Stimulated activated CD8-positive, alpha-beta memory T cell treated with anti-CD3 and anti-CD28 coated beads, Interleukin-12 subunit alpha, Interleukin-12 subunit beta, amount 100 ng/mL, for 1 hour (primary cell): ENCODE measurements around the gene TEX48.

Experiments
- DNase-seq: peaks from one replicate; pipeline ENCODE4 v3.0.0-alpha.2; 2020; ENCODE audit warnings: low read depth

TEX48 gene, protein sequence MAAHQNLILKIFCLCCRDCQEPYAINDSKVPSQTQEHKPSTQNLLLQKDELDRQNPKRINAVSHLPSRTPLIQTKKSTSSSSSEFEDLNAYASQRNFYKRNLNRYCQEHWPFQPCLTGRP

GRCh38 chr9:114681594-114682332 is at the start of gene TEX48:
TEX48 (minus strand) TSS chr9:114682192; CDS start chr9:114671723, 10,469 bp downstream.
- DNase-seq, result peak; percentile 68

- no peak for DNase-seq
Observed at GRCh38 chr9:114731701-114732100, 49.7 kb upstream of the TEX48 start.

GRCh38 chr9:114729706-114730105 is 47.7 kb upstream of the TEX48 start:
- no peak for DNase-seq

DNA sequence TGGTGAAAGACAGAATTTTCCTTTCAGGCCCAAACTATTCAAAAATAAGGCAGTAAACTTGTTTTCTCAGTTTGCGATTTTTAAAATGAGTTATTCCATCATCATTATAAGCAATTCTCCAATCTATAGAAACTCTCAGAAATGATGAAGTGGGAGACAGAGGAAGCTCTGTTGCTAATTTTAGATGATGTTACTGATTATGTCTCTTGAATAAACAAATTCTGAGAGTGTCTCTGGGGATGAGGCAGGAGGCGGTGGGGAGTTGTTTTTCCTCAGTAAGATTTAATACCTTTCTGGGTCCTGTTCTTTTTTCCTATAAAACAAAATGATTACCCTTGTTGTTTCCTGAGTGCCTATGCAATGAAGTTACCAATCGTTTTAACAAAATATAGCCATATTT is 43.9 kb upstream of the TEX48 start:
- DNase-seq, result no peak

GRCh38 chr9:114724744-114725143 is 42.8 kb upstream of the TEX48 start:
- DNase-seq, result no peak

DNA sequence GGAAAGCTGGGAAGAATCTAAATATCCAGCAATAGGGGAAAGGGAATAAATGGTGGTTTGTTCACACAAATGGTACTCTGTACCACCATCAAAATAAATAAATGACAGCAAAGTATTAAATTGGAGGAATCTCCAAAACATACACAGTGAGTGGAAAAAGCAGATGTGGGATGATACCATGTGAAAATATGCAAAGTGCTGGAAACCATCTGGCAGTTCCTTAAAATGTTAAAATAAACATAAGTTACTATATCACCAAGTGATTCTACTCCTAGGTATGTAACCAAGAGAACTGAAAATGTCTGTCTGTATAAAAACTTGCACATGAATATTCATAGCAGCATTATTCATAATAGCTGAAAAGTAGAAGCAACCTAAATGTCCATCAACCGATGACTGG is 41.9 kb upstream of the TEX48 start:
- no peak for DNase-seq

GRCh38 chr9:114722937-114723620 is 41.1 kb upstream of the TEX48 start:
- DNase-seq, result no peak

- no peak for DNase-seq
Observed at GRCh38 chr9:114722081-114722621, 40.2 kb upstream of the TEX48 start.

GRCh38 chr9:114721491-114722079 is 39.6 kb upstream of the TEX48 start:
- no peak for DNase-seq

DNA sequence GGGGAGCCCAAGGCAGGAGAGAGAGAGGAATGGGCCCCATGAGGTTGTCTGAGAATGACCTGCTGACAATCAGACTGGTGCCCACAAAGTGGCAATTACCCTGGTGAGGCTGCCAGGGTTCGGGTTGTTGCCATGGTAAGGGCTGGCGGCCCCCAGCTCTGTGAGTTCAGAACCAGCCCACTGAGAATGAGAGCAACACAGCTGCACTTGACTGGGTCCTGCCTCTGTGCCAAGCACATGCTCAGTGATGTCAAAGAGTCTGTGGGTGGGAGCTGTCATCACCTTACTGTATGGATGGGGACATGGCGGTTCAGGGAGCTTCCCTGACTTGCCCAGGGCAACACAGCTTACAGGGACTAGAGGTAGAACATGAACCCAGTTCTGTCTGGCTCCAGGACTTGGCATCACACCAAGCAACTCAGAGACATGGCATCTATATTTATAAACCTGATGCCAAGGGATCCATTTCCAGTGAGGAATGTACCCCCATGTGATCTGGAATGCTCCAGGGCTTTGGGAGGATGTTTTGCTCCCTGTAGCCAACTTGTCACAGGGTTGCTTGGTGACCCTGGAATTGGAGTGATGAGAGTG is 38.2 kb upstream of the TEX48 start:
- DNase-seq, result no peak

DNA sequence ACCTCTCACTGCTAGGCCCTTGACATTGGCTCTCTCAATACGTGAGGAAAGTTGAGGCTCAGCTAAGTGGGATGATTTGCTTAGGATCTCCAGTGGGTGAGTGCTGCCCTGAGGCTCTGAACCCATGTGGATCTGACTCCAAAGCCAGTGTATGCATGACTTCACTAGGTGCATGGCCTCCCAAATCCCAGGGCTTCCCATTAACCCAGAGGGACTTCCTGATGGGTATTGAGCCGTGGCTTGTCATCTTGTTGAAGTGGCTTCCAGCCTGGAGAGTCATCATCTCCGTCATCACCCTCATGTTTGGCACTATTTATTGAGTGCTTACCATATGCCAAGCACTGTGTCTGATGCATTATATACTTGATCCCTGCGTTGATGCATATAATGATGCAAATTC is 37.3 kb upstream of the TEX48 start:
- no peak for DNase-seq

- DNase-seq, result peak; percentile 49
Observed at GRCh38 chr9:114718801-114719221, 36.8 kb upstream of the TEX48 start.

GRCh38 chr9:114717908-114718486 is 36.0 kb upstream of the TEX48 start:
- no peak for DNase-seq

DNA sequence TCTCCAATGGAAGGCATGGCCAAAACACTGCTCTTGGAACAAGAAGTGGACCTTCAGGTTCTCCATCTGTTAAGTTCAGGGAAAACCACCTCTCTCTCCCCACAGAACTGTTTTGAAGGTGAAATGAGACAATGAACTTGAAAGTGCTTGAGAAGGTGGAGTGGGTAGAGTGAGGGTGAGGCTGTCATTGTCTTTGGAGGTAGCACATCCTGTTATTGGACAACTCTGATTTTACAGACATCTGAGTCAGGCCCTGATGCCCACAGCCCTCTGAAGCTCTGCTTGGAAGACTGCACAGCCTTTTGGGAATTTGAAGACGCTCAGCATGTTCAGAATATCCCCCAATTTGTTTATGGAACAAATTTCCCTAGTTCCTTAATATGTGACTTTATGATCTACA is 27.6 kb upstream of the TEX48 start:
- DNase-seq, result no peak

- DNase-seq, result no peak
Observed at GRCh38 chr9:114706711-114707110, 24.7 kb upstream of the TEX48 start.

- DNase-seq, result no peak
Observed at GRCh38 chr9:114701988-114702387, 20.0 kb upstream of the TEX48 start.

- DNase-seq, result no peak
Observed at GRCh38 chr9:114697951-114698351, 16.0 kb upstream of the TEX48 start.

DNA sequence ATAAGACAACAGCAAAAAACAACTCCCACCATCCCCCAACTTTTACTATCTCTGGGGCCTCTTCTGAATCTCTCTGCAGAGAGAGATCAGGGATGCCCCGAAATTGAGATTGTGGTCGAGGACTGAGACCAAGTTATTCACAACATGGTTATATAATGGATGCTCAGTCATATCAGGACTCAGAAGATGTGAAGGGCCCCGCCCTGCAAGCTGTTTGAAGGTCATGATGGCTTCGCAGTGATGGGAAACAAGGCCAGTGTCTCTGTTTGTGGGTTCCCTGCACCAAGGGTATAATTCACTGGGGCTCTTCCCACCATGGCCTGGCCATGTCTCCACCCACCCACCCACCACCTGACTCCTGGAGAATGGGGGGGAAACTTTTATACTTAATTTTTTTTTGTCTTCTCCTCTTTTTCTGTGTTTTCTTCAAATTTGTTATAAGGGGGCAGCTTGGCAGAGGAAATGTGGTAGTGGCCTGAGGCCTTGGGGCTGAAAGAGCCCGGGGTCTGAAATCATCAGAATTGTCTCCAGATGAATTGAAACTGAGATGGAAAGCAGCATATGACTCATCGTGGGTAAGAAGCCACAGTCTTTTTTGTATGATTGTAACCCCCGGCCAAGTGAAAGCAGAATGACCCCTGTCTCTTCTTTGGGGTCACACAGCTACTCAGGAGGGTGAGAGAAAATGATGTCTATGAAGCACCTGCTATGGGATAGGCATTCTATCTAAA is 15.0 kb upstream of the TEX48 start:
- no peak for DNase-seq

DNA sequence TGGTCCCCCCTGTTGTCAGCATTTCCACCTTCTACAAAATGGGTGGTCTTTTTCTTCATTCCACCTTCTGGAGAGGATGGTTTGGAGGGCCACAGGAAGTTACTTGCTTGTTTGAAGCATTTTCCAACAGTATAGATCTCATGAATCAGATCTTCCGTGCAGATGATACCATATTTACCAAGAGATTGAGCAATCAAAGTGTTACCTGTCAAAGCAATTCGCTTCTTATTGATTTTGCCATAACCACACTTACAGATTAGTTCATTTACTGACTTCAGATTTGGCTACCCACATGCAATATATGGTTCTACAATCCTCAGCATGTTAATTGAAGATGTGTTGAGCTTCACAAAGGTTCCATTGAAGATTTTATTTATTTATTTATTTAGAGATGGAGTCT is 14.0 kb upstream of the TEX48 start:
- DNase-seq, result no peak

DNA sequence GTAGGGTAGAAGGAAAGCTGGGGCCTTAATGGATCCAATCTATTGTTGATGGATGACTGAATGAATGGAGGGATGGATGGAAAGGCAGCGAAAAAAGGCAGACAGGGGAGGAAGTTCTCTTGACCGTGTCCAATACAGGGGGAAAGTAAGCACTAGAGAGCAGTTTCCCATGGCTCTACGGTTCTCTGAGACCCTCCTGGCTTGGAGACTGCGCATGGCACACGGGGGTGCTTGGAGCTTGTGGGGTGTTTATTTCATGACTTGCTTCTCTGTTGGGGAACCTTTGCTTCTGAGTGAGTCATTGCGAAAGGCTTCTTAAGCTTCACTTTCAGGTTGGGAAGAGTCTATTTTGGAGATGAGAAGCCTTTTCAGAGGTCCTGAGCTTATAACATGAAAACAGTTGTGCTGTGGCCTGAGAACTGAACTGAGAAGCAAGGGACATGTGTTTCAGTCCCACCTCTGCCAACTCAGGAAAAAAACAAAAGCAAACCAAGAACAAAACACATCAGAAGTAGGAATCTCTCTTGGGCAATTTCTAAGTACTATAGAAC is 12.8 kb upstream of the TEX48 start:
- DNase-seq, result no peak

DNA sequence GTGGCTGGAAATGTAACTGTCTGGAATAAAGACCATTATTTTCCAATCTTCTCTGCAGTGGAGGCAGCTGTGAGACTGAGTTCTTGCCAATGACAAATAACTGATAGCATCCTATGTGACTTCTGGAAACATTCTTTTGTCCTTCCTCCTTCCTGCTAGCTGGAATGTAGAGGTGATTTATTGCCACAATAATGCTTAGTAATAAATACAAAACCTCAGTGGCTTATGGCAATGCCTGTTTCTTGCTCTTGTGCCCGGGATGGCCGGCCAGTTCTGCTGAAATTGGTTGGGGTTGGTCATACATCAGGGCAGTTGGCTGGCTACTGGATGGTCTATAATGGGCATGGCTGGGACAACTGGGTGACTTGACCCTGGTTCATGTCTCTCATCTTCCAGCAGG is 12.2 kb upstream of the TEX48 start:
- DNase-seq, result no peak
